IPS-18a (cell line): ENCODE data around the gene EBF4.

Experiments
- H3K27ac ChIP-seq: one replicate; pipeline ENCODE4 v1.5.1; 2013; ENCODE audit warnings: low read length
- H3K27me3 ChIP-seq: one replicate; pipeline ENCODE4 v1.6.1; 2013; ENCODE audit warnings: mild to moderate bottlenecking, low read length; ENCODE audit not compliant: control insufficient read depth, insufficient read depth
- H3K36me3 ChIP-seq: one replicate; pipeline ENCODE4 v1.6.1; 2013; ENCODE audit warnings: low read depth, low read length; ENCODE audit not compliant: control insufficient read depth
- H3K4me1 ChIP-seq: one replicate; pipeline ENCODE4 v1.6.1; 2013; ENCODE audit warnings: low read depth, low read length; ENCODE audit not compliant: control insufficient read depth
- H3K4me3 ChIP-seq: one replicate; pipeline ENCODE4 v1.5.1; 2013; ENCODE audit warnings: low read length
- H3K9ac ChIP-seq: one replicate; pipeline ENCODE4 v1.6.1; 2013; ENCODE audit warnings: mild to moderate bottlenecking, low read length, moderate library complexity
- H3K9me3 ChIP-seq: one replicate; pipeline ENCODE4 v1.6.1; 2013; ENCODE audit warnings: low read depth, low read length; ENCODE audit not compliant: control insufficient read depth

EBF4 gene

DNA sequence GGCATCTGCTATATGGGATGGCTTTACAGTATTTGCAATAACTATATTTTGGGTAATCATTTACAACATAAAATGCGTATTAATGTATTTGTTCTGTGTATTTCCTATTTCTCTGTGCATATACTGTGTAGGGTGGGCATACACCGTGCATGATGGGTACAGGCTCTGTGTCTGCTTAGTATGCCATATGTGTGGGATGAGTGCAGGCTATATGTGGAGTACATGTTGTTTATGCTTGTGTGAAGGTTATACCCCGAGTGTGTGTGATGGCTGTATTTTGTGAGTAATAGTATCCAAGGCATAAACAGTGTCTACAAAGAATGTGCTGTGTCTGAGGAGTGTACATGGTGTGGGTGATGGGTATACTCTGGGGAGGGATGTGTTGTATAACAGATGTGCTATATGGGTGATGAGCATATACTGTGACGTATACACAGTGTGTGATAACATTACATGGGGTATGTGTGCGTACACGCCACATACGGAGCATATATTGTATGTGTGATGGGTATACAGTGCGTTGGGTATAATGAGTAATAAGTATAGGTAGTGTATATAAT, 55.2 kb downstream of the EBF4 start:
- Histone ChIP-seq H3K27ac (no peak overlapping the region), H3K9ac (no peak overlapping the region), H3K4me1 (peaks cover 21% of the 10 kb centered on the region), H3K27me3 (peaks cover 85% of the 10 kb centered on the region), H3K4me3 (peak overlapping the region; percentile 35), H3K9me3 (no peaks in the 10 kb centered on the region), H3K36me3 (no peaks in the 10 kb centered on the region)

DNA sequence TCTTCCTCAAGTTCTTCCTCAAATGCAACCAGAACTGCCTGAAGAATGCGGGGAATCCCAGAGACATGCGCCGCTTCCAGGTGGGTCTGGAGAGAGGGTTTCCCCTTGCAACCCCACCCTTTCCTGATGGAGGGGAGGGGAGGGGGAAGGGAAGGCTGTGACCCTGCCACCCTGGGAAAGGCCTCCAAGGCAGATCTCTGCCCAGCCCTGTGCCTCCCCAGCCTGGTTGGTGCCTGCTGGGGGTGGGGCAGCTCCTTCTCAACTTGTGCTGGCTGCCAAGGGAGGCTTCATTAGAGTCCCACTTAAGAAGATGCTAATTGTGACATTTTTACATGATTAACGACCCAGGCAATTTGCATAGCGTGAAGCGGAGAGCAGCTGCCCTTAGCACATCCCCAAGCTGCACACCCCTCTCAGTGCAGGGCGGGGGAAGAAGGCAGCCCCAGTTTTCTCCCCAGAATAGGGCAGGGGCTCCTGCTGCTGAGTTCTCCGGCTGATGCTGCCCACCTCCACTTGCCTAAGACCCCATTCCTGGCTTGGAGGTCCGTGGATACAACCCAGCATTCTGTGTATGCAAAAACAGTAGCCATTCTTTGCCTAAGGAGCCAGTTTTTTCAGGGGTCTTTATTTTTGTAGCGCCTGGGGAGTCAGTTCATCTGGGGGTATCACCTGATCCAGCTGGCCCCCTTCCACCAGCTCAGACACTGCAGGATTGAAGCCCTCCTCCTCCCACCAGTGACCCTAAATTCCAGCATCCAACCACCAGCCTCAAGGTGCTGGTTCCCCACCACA, 56.2 kb downstream of the EBF4 start:
- peak overlapping the region; percentile 35 for H3K4me3 ChIP-seq
- H3K36me3 ChIP-seq = no peaks in the 10 kb centered on the region
- peaks cover 21% of the 10 kb centered on the region for H3K4me1 ChIP-seq
- H3K27ac ChIP-seq = no peak overlapping the region
- H3K9ac ChIP-seq = no peak overlapping the region
- H3K9me3 ChIP-seq = no peaks in the 10 kb centered on the region
- H3K27me3 ChIP-seq = peaks cover 88% of the 10 kb centered on the region

DNA sequence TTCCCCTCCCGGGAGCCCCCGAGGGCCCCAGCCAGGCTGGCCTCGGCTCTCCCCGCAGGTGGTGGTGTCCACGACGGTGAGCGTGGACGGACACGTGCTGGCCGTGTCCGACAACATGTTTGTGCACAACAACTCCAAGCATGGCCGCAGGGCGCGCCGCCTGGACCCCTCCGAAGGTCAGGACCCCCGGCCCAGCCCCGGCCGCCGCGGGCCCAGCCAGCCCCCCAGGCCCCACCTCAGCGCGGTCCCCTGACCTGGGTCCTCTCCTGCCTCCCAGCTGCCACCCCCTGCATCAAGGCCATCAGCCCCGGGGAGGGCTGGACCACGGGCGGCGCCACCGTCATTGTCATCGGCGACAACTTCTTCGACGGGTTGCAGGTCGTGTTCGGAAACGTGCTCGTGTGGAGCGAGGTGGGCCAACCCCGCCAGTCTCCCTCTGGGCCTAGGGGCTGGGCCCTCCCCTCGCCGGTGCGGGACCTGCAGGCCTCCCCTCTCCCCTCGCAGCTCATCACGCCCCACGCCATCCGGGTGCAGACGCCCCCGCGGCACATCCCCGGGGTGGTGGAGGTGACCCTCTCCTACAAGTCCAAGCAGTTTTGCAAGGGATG, 56.9 kb downstream of the EBF4 start:
- H3K9me3 ChIP-seq = no peaks in the 10 kb centered on the region
- H3K27me3 ChIP-seq = peaks cover 94% of the 10 kb centered on the region
- no peak overlapping the region for H3K27ac ChIP-seq
- H3K36me3 ChIP-seq = no peaks in the 10 kb centered on the region
- peaks cover 21% of the 10 kb centered on the region for H3K4me1 ChIP-seq
- H3K4me3 ChIP-seq = peak overlapping the region; percentile 61
- H3K9ac ChIP-seq = no peak overlapping the region

DNA sequence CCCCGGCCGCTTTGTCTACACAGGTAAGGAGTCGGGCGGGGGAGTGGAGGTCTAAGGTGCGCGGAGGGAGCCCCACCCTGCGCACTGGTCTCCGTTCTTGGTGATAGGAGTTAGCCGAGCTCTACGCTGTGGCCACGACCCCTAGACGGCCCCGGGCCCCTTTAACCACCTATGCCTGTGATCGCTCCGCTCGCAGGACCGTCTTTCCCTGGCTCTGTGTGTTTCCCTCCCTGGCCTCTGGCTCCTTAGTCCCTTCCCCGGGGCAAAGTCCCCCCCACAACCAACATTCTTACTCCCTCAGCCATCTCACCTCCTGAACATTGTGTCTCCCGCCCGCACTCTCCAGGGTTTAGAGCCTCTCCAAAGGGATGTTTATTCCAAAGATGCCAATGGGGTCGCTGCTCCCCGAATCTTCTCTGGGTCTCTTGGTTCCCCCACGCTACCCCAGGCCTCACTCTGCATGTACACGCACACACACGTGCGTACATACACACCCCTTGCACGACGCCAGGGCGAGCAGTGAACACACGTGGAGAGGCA, 57.4 kb downstream of the EBF4 start:
- H3K27me3 ChIP-seq = peaks cover 98% of the 10 kb centered on the region
- no peaks in the 10 kb centered on the region for H3K36me3 ChIP-seq
- H3K9me3 ChIP-seq = no peaks in the 10 kb centered on the region
- H3K27ac ChIP-seq = no peak overlapping the region
- H3K4me1 ChIP-seq = peaks cover 21% of the 10 kb centered on the region
- H3K9ac ChIP-seq = no peak overlapping the region
- H3K4me3 ChIP-seq = peak overlapping the region; percentile 61

DNA sequence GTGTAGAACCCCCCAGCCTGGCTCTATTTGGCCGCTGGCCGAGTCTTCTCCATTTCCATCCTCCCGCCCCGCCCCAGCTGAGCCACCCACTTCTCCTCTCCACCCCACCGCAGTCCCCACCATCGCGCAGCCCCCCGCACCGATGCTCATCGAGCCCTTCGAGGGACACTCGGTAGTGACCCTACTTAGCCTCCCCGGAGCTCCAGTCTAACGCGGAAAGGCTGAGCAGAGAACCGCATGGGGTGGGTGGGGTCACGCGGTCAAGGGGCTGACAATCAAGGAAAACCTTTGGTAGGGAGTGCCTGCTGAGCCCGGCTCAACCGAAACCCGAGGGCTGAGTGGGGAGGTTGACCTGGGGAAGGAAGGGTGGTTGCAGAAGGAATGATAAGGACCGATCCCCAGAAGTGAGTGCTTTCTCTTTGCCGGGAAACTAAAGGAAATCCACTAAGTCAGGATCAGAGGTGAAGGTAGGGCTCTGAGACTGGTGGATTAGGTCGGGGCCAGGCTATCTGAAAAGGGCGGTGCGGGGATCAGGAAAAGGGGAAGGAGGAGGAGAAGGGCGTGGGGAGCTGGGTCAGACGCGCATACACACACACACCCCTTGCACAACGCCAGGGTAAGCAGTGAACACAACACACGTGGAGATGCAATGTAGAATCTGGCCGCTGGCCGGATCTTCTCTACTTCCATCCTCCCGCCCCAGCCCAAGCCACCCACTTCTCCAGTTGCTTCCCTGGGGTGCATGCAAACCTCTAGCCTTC, 58.1 kb downstream of the EBF4 start:
- H3K4me3 ChIP-seq = peak overlapping the region; percentile 61
- peaks cover 21% of the 10 kb centered on the region for H3K4me1 ChIP-seq
- H3K9me3 ChIP-seq = no peaks in the 10 kb centered on the region
- H3K36me3 ChIP-seq = no peaks in the 10 kb centered on the region
- H3K27me3 ChIP-seq = peaks cover 95% of the 10 kb centered on the region
- no peak overlapping the region for H3K27ac ChIP-seq
- no peak overlapping the region for H3K9ac ChIP-seq

DNA sequence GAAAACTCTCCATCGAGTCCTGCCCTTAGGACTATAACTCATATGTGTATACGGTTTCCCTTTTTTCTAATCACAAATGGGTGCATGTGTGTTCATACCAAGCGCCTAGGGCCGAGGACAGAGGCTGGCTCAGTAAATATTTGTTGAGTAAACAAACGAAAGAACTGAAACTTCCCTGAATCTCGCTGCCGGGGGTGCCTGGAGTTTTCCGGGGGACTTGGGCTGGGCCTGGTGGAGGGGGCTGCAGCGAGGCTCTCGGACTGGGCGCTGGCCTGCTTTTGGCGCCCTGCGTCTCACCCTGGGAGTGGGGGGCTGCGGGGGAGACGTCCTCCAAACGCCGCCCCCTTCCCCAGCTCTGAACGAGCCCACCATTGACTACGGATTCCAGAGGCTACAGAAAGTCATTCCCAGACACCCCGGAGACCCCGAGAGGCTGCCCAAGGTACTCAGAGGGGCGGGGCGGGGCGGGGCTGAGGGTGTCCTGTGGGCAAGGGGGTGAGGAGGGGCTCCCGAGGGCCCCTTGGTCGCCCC, 58.8 kb downstream of the EBF4 start:
- H3K9me3 ChIP-seq = no peaks in the 10 kb centered on the region
- H3K9ac ChIP-seq = no peak overlapping the region
- H3K4me1 ChIP-seq = peaks cover 21% of the 10 kb centered on the region
- H3K27me3 ChIP-seq = peaks cover 87% of the 10 kb centered on the region
- H3K36me3 ChIP-seq = no peaks in the 10 kb centered on the region
- no peak overlapping the region for H3K27ac ChIP-seq
- H3K4me3 ChIP-seq = peak overlapping the region; percentile 61

DNA sequence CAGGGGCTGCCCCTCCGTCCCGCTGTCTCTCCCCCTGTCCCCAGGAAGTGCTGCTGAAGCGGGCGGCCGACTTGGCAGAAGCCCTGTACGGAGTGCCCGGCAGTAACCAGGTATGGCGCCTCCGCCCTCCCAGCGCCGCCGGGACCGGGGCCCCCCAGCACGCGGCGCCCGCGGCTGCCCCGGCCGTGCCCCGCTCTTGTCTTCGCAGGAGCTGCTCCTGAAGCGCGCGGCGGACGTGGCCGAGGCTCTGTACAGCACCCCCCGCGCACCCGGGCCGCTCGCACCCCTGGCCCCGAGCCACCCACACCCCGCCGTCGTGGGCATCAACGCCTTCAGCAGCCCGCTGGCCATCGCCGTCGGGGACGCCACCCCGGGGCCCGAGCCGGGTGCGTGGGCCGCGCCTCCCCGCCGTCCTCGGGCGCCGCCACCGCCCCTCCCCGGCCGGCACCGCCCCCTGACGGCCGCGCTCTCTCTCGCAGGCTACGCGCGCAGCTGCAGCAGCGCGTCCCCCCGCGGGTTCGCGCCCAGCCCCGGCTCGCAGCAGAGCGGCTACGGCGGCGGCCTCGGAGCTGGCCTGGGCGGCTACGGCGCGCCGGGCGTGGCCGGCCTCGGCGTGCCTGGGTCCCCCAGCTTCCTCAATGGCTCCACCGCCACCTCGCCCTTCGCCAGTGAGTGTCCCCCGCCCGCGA, 59.4 kb downstream of the EBF4 start:
- Histone ChIP-seq H3K9ac (no peak overlapping the region), H3K27ac (no peak overlapping the region), H3K36me3 (no peaks in the 10 kb centered on the region), H3K4me3 (peak overlapping the region; percentile 61), H3K4me1 (peaks cover 21% of the 10 kb centered on the region), H3K27me3 (peaks cover 81% of the 10 kb centered on the region), H3K9me3 (no peaks in the 10 kb centered on the region)

DNA sequence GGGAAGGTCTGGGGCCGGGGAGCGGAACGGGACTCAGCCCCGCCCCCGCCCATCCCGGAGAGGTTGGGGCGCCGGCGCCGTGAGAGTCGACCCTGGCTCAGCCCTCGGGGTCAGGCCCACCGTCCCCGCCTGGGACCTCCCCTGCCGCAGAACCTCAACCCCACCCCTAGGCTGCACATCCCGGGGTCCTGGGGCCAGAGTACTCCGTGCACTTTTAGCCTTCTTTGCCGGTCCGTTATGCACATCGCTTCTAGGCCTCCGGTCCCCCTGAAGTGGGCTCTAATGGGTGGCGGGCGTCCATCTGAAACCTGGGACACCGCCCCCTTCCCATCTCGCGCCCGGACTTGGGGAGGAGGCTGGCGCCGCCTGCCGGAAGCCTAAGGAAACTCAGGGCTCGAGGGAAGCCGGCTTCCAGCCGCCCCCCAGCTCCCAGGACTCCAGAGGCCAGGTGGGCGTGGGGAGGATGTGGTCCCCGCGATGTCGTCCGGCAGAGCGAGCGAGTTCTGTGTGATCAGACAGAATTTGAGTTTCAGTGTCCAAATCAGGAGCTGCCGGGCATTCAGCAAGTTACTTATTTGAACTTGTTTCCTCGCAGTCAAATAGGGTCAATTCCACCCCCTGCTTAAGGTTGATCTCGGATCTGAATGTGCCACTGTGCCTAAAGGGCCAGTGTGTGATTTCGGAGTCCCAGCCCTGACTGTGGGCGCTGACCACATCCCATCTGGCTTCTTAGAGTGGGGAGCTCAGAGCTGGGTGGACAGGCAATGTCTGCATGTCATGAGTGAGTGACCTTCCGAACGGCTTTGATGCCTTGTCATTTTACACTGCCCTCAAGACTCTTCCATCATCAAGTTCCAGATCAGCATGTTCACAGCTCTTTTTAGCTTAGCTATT, 60.2 kb downstream of the EBF4 start:
- no peak overlapping the region for H3K27ac ChIP-seq

DNA sequence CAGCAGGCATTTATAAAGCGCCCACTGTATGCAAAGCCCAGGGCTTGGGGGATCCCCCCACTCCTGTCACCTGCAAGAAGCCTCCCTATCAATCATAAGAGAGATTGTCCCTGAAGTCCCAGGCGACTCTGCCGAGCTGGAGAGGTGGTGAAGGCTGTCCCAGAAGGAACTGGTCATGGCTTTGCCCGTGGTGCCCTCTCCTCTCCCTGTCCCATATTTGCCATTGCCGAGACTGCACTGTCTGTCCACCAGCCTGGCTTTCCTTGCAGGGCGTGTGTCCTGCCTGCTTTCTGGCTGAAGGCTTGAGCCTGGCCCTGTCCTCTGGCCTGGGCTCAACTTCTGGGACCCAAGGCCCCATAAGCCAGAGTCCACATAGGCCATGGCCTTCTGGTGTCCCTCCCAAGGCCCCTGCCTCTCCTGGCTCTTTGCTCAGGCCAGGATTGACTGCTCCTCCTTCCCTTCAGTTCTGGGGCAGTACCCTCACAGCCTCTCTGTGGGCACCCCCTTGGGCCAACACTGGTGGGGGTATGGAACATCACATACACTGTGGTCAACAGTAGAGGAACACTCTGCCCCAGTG, 61.0 kb downstream of the EBF4 start:
- no peaks in the 10 kb centered on the region for H3K36me3 ChIP-seq
- H3K4me1 ChIP-seq = peaks cover 17% of the 10 kb centered on the region
- H3K9ac ChIP-seq = no peak overlapping the region
- no peak overlapping the region for H3K4me3 ChIP-seq
- H3K9me3 ChIP-seq = no peaks in the 10 kb centered on the region
- H3K27ac ChIP-seq = no peak overlapping the region
- H3K27me3 ChIP-seq = peaks cover 66% of the 10 kb centered on the region

More for the DNA sequence above, 60.2 kb downstream of the EBF4 start:
- H3K27me3 ChIP-seq = peaks cover 73% of the 10 kb centered on the region
- H3K4me1 ChIP-seq = peaks cover 21% of the 10 kb centered on the region
- H3K4me3 ChIP-seq = peak overlapping the region; percentile 57
- H3K36me3 ChIP-seq = no peaks in the 10 kb centered on the region
- H3K9ac ChIP-seq = no peak overlapping the region
- H3K9me3 ChIP-seq = no peaks in the 10 kb centered on the region

DNA sequence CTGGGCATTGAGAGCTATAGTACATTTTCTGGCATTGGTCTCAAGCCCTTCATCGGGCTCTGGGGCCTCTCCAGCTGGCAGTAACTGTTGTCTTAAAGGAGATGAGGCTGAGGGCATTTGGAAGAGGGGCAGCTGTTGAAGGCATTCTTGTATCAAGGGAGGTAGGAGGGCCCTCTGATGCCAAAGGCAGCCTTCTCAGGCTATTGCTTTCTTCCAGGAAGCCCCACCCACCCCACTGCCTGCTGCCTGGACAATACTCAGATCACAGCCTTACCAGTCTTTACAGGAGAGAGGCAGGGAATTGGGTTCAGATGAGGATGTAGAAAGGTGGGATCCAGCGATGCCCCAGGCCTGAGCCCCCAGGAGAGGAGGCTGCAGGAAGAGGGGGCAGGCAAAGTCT, 61.8 kb downstream of the EBF4 start:
- no peak overlapping the region for H3K4me3 ChIP-seq
- H3K9ac ChIP-seq = no peak overlapping the region
- no peak overlapping the region for H3K27ac ChIP-seq
- peaks cover 11% of the 10 kb centered on the region for H3K4me1 ChIP-seq
- H3K36me3 ChIP-seq = no peaks in the 10 kb centered on the region
- H3K9me3 ChIP-seq = no peaks in the 10 kb centered on the region
- H3K27me3 ChIP-seq = peaks cover 57% of the 10 kb centered on the region
